GM21717 (cell line): ENCODE data around the gene TENM3.

Source experiments
- ATAC-seq: cut with Tn5 transposase; IDR thresholded peaks from one replicate; pipeline ENCODE4 v1.9.1; 2021; ENCODE audit warnings: mild to moderate bottlenecking, moderate library complexity; ENCODE audit not compliant: unreplicated experiment

The TENM3 gene

DNA sequence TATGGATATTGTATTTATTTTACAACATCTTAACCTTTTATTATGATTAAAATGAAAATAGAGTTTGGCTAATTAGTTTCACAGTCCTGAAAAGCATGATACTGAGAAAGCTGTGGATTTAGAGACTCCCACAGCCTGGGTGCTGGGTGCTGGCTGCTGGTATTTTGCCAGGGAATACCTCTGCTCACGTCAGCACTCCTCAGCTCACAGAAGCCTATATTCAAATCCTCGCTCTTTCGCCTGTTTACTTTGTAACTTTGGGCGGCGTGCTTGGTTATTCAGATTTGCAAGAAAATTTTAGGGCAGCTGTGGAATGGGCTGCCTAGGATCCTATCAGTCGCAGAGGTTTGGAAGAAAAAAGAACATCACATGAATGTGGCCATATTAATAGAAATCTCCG is 412.1 kb downstream of the TENM3 start:
- ATAC-seq = no peak

DNA sequence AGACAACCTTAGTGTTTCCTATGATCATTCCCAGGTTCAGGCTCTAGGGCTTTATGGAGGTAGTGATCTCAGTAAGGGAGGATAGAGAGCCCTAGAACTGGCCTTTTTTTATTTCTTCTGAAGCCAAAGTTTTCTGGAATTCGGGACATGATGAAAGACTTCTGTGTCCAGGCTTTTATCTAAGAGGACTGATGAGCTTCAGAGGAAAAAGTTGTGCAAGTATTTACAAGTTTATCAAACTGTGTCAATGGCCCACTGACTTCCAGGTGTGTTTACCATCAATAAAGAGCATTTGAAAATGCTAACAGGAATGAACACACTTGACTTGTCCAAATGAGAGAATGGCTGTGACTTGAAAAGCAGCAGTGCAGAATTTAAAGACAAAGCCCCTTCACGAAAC is 419.3 kb downstream of the TENM3 start:
- no peak for ATAC-seq

DNA sequence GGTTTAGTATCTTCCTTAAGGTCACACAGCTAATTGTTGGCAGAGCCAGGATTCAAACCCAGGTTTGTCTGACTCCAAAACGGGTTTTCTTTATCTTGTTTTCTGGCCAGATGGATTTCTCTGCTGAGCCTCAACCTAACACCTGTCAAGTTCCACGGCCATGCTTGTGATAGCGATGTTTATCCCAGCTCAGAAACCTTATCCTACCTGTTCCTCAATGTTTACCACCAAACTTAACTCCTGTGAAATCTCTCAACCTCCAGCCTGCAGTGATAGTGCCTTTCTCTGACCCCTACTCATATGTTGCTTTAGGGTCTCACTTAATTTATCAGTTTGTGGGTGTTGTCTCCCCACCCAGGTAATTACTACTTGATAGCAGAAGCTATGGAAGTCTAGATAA is 428.0 kb downstream of the TENM3 start:
- no peak for ATAC-seq

DNA sequence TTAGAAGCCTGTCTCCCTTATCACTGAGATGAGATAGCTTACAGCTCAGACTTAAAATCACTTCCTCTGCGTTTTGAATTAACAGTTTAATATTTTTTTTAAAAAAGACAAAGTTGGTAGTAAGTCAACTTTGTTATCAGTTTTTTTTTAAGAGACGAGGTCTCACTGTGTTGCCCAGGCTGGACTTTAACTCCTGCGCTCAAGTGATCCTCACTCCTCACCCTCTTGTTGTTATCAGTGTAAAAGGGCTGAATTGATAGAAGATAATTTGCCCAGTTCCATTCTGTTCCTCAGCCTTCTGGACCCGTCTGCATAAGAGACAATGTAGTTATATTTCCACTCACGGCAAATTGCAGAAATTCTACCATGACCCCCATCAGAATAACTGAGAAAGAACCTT is 428.5 kb downstream of the TENM3 start:
- ATAC-seq = no peak

DNA sequence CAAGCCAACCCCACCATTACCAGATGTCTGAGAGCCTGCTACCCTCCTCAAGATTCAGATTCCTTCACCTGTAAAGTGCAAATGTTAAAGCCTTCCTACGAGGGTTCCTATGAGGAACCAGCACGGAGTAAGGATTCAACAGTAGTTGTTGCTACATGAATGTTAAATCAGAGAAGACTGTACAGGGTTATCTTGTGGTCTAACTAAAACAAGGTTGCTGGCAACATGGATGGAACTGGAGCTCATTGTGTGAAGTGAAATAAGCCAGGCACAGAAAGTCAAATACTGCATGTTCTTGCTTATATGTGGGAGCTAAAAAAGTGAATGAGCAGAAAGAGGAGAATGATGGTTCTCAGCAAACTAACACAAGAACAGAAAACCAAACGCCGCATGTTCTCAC is 435.4 kb downstream of the TENM3 start:
- no peak for ATAC-seq

DNA sequence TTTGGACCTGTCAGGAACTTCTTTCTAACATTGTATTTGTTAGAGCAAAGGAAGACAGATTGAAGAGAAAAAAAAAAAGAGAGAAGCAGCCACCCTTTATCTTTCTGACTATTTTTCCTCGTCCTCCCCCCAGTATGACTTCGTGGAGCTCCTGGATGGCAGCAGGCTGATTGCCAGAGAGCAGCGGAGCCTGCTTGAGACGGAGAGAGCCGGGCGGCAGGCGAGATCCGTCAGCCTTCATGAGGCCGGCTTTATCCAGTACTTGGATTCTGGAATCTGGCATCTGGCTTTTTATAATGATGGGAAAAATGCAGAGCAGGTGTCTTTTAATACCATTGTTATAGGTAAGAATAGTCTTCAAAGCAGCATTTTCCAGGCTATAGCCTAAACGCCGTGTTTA is 436.3 kb downstream of the TENM3 start:
- no peak for ATAC-seq

DNA sequence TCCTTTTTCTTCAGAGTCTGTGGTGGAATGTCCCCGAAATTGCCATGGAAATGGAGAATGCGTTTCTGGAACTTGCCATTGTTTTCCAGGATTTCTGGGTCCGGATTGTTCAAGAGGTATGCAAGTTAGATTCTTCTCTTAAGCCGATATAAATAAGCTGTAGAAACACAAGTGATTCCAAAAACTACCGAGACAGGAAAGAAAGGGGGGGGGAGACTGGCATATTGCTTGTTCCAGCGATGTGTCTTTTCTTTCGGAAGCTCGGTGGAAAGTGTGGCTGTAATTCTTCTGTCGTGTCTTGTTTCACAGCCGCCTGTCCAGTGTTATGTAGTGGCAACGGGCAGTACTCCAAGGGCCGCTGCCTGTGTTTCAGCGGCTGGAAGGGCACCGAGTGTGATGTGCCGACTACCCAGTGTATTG is 437.0 kb downstream of the TENM3 start:
- no peak for ATAC-seq

DNA sequence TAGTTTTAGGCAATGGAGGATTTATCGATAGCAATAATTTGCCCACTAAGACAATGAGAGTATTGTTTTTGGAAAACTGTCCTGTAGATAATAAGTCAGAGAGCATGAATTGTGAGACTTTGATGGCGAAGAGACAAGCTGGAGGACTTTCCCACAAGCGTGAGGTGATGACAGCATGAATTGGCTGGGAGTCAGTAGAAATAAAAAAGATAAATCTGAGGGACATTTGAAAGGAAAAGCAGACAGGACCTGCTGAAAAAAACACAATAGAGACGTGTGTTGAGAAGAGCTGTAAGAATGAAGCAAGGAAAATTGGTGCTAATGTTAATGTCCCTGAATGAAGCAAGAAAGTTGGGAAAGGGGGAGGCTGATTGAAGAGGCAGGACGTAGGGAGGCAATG is 440.5 kb downstream of the TENM3 start:
- no peak for ATAC-seq

DNA sequence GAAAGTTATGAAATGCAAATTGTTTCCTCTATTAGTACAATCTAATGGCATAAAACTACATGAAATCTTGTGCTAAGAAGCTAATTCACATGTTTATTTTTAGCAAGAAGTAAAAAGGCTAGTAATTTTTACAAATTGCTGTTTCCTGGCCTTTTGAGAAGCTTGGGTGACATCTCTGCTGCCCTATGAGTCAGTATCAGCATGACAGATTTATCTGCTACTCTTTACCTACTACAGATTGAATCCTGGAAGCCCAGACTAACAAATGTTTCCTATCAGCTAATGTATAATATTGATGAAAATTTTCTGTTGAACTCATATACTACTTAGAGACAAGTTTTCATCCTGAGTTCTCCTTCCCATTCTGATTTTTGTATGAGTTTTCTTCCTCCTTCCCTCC is 441.6 kb downstream of the TENM3 start:
- no peak for ATAC-seq

DNA sequence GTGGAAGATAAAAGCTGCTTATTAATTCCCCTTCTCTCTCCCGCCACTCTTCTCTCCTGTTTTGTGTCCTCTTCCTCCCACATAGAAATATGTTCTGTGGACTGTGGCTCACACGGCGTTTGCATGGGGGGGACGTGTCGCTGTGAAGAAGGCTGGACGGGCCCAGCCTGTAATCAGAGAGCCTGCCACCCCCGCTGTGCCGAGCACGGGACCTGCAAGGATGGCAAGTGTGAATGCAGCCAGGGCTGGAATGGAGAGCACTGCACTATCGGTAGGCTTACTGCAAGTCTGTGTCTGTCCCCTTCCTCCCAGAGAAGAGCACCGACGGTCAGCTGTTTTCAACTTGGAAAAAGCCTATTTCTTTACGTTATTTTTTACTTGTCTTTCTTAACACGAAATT is 444.9 kb downstream of the TENM3 start:
- no peak for ATAC-seq

DNA sequence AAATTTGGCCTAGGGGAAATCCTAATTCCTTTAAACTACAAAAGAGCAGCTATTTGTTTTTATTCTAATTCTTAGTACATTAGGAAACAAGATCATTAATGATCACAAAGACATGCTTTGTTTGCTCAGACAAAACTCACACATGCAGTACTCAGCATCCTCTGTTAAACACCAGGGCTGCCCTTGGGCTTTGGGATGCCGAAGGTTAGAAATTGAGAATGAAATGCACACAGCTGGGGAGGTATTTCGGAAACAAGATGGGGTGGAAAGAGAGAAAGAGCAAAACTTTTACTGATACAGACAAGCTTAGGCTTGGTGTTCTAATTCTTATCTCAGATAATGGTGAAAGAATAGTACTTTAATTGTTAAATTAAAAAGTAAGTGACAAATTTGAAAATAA is 451.3 kb downstream of the TENM3 start:
- ATAC-seq = no peak

DNA sequence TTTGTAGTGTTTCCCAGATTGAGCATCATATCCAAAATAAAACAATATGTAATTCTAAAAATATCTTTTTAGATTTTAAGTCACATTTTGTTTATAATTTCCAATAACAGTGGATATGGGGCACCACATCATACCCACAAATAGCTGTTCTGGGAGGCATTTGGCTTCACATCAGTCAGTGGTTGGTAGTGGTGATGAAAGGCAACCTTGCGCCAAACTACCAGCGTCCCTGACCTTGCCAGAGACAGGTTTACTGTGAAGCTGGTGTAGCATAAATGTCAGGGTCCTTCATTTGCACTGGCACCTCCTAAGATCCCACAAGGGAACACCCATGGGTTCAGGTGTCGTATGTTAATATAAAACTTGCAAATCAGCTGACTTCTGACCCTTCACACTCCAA is 451.8 kb downstream of the TENM3 start:
- no peak for ATAC-seq

DNA sequence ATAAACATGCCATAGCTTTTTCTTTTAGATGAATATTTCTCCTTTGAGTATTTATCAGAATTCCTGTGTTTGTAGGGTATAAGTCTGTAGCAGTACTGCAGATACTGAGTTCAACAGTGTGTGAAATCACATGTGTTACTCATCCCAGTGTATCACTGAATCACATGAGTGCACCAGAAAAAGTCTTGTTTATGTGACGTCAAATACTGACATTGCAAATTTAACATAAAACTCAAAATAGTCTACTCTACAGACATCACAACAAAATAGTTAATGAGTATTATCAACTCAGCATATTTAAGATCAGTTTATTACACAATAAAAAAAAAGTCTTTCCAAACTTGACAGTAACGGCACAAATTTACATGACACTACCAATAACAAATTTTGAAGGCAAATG is 452.6 kb downstream of the TENM3 start:
- ATAC-seq = no peak

DNA sequence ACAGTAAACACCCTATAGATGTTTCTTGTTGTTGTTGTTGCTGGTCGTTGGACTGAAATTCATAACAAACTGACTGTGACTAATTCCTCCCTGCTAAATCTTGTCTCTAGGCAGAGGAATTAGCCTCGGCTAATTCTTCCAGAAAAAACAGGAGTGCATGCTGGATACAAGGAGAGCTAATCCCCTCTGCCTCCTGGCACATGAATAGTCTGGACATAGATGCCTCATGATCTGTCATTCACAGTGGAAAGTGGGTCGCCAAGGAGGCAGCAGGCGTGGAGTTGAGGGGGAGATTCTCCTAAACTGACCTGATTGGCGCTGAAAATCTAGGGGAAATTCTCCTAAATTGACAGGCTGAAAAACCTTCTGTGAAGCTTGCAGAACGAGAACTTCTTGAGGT is 453.9 kb downstream of the TENM3 start:
- no peak for ATAC-seq

DNA sequence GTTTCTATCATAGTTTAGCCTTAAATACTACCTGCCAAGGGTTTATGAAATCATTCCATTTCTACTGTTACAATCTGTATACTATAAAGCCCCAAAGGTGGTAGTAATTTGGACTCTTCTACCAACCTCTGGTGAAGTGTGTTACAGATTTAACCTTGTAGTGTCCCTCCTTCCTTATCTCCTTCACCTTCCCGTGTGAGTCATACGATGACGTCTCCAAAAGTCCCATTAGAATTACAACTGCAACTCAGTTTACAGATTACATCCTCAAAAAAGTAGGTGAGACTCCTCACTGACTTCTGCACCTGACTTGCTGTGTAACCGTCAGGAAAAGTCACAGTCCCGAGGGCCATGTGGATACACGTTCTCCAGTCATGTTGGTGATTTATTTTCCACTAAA is 455.0 kb downstream of the TENM3 start:
- ATAC-seq = no peak

DNA sequence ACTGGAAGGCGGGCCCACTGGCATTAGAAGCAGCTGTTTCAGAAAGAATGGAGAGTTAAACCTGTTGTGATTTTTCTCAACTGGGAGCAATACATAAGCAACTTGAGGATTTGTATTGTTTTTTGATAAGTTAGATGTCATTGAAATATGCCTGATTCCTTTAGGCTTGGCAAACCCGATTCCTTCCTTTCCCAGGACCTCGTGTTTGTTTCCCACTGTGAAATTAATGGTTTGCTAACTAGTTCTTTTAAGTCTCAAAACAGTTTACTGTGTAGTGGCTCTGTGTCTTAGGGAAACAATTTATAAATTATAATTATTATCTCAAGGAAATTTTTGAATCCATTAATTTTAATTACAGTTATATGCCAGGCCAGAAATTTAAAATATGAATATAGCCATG is 456.0 kb downstream of the TENM3 start:
- no peak for ATAC-seq

DNA sequence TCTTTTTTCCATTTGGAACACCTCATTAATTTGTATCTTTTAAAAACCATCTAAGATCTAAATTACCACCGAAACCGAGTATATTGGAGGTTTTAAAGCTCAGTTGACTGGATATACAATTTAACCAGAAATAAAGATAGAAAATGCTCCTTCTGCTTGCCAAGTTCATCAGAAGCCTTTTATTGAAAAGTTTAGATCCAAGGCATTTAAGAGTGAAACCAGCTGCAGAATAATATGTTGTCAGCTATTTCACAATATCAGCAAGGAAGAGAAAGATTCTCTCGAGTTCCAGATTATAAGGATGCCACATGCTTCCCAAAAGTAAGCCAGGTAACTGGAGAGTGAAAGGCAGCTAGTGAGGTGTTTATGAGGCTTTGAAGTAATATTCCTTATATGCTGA is 456.6 kb downstream of the TENM3 start:
- no peak for ATAC-seq

DNA sequence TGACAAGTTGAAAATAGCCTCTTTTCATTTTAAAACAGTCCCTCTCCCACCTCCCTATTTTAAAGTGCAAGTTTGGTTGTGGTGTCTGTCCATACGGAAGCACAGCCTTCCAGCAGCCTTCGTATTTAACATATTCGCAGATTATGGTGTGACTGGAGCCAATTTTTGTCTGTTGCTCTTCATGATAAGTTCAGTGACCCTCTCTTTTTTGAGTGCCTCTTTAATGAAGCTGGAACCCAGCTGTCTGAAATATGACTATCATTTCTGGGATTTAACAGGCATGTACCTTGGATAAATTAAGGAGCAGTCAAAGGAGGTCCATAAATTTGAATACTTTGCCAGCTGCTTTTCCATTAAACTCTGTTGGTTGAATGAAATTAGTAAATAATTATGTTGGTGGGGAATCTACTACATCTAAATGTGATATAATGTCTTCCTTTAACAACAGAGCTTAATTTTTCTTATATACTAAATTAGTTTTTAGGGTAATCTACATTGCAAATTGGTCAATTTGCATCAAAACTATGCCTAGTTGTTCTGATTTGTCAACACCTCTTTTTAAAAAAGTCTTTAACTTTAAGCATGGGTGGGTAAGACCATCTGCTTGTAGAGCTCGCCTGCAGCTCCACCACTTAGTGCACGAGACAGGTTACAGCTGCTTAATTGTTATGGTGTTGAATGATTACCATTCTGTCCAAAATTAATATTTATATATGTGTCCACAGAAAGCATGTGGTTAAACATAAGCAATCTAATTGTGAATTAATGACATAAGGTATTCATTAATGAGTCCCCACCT is 457.4 kb downstream of the TENM3 start:
- no peak for ATAC-seq

DNA sequence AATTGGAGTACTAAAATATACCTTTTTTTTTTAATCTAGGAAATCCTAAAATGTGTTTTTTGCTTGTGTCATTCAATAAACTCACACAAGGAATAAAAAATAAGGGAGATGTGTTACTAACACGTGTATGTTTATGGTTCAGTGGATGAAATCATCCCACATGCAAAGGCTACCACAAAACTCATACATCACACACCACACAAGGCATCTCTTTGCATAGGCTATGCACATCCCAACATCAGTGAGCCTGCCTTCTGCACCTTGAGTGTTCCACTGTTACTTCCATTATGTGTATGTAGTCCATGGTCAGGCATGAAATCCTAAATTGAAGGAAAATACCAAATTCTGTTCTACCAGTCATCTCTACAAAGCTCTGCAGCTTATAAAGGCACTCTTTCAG is 460.9 kb downstream of the TENM3 start:
- ATAC-seq = no peak

DNA sequence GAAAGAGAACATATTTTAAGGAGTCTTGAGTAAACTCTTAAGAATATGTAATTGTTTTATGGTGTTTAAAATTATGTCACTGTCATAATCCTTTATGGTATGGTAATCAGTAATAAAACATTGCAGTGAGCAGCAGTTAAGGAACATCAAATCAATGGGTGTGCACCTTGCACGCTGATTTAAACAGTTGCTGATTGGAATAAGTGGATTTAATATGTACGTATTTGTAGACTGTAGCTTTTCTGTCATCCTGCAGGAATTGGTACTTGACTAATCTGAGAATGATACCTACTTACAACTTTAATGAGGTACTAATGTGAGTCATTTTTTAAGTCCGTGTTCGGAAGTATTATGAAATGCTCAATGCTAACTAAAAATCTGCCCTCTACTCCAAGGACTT is 461.7 kb downstream of the TENM3 start:
- ATAC-seq = no peak

DNA sequence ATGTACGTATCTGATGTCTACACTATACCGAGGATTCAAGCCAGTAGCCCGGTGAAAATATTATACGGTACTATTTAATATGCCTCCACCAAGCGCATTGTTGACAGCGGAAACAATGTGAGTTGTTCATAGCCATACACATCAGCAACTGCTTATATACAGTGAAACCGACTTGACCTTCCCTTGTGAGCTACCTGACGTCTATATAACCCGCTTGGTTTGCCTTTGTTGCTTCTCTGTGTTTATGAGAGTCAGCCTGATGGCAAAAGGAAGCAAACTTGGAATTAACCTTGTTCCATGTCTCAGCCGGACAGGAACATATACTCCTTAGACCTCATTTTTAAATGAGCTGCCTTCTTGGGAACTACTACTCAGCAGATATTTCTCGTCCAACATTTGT is 462.2 kb downstream of the TENM3 start:
- ATAC-seq = no peak

DNA sequence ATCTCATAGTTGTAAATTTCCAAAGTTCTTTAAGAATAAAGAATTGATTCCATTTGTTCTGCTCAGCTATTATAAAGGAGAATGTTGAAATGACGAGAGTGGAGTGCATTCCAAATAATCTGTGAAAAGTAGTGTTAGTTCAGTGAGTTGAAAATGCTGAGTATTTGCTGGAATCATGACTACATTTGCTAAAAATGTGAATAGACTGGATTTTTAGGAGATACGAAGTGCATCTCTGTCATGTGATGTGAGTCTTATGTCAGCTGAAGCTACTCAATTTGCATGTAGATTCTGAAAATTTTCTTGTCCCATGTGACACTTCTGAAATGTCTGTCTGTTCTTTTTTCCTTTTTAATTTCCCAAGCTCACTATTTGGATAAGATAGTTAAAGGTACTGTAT is 468.0 kb downstream of the TENM3 start:
- ATAC-seq = no peak

DNA sequence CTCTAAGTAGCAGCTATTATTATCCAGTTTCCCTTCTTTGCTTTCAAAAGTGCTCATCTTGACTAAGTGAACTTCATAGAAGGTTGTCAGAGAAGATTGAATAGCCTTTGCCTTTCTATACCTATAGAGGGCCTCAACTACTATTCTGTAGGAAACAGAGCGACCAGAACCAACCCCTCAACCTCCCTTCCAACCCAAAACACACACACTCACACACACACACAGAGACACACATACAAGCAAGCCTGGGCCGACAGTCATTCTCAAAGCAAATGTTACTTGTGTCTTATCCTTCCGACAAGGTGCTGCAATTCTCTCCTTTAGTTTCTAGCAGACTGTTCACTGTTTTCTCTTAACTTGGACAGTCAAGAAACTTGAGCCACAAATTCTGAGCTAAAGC is 472.3 kb downstream of the TENM3 start:
- ATAC-seq = no peak
